HG03095 (cell line): ENCODE results near the gene FXYD7.
"Not testable (repeated sequence)": the region's sequence is repeated elsewhere in the genome, so short reads cannot be mapped to it uniquely, and the experiment has no call there.

Experiments
- ATAC-seq: cut with Tn5 transposase; IDR thresholded peaks from one replicate; pipeline ENCODE4 v1.9.1; 2021; ENCODE audit warnings: moderate library complexity; ENCODE audit not compliant: unreplicated experiment

Gene FXYD7

GRCh38 chr19:35194012-35194984 lies 51.2 kb downstream of the FXYD7 start:
- no peak for ATAC-seq

GRCh38 chr19:35195830-35196229 lies 52.8 kb downstream of the FXYD7 start:
- no peak for ATAC-seq

GRCh38 chr19:35196861-35197260 lies 53.8 kb downstream of the FXYD7 start:
- not testable (repeated sequence) for ATAC-seq

- no peak for ATAC-seq
Observed at GRCh38 chr19:35199481-35199880, 56.4 kb downstream of the FXYD7 start.

- ATAC-seq = no peak
Observed at GRCh38 chr19:35202722-35203688, 60.0 kb downstream of the FXYD7 start.
